ENCODE results near the gene BIN1. TPM values are rescaled to one million over a fixed set of nuclear protein-coding genes. Genes with fewer than 3 reads are reported as not detected.

The BIN1 gene
- total and polyA plus RNA-seq, 12 donors, result 62.1 to 207 (median 125) TPM

DNA sequence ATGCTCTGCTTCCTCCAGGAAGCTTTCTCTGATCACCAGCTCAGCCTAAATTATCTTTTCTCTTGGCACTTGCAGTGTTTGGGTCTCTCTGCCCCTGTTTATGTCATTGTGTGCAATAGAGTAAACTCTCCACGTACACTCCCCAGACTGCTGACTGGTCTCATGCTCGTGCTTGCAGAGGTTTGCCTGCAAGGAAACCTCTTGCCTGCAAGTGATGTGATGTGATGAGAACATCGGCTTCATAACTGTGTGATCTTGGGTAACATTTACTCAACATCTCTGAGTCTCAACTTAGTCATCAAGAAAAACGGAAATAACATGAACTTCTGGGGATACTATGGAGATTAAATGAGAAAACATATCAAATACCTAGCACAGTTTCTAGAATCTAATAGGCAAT is 92.3 kb downstream of the BIN1 start:
- no peak for DNase-seq
- no peaks in the 10 kb centered on the region for H3K36me3 ChIP-seq (replicated peaks in 1 of 2)
- no peak for TF ChIP-seq CTCF (IDR thresholded peaks at IDR 0.05)
- no peak for TF ChIP-seq POLR2A (IDR thresholded peaks at IDR 0.05)
- H3K27ac ChIP-seq, result no peak overlapping the region
- WGBS, 4 donors, result 53 to 68% (median 58%) methylated on average over 4 of the region's 4 CpGs
- no peak overlapping the region for H3K4me3 ChIP-seq
- no peaks in the 10 kb centered on the region for H3K9me3 ChIP-seq (replicated peaks in 1 of 3)
- no peaks in the 10 kb centered on the region for H3K4me1 ChIP-seq (replicated peaks in 1 of 2)
- intact Hi-C loops (cut with DNase I), result no loop called here
- peaks cover 3% of the 10 kb centered on the region for H3K27me3 ChIP-seq

DNA sequence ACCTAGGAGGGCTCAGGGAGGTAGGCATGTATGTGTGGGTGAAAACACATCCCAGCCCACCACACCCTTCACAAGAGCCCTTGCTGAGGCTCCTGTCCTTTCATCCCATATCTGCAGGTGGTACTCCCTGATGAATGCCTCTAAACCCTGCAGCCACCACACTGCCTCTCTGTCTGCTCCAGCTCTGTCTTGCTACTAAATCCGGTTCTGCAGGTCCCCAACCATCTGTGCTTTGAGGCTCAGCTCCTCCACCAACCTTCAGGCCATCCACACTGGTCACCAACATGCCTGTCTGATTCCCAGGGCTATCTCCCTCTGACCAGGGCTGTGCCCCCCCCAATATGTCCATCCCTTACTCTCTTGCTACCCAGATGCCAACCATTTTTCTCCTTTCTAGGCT is 92.7 kb downstream of the BIN1 start:
- intact Hi-C loops (cut with DNase I), result no loop called here
- Histone ChIP-seq H3K27ac (no peak overlapping the region), H3K4me1 (replicated peaks in 1 of 2) (no peaks in the 10 kb centered on the region), H3K4me3 (no peak overlapping the region), H3K36me3 (replicated peaks in 1 of 2) (no peaks in the 10 kb centered on the region), H3K9me3 (replicated peaks in 1 of 3) (no peaks in the 10 kb centered on the region), H3K27me3 (peaks cover 3% of the 10 kb centered on the region)
- WGBS, 4 donors, result 31 to 81% (median 56%) methylated on average over 1 of the region's 1 CpG
- no peak for DNase-seq
- TF ChIP-seq CTCF (IDR thresholded peaks at IDR 0.05) (no peak), POLR2A (IDR thresholded peaks at IDR 0.05) (no peak)

DNA sequence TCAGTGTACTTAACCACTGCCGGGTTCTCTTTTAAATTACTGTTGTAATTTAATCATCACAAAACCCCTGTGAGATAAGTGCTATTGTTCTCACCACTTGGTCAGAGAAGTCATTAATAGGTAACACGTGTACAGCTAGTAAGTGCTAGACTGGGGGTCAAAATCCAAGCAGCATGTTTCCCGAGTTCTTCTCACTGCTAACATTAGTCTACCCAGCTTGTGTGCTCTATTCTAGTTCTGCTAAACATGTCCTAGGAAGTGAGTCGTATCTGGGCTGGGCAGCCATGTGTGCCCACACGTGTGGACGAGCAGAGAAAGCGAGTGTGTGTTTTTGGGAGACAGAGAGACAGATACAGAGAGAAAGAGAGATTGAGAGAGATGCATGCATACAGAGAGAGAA is 94.1 kb downstream of the BIN1 start:
- Histone ChIP-seq H3K4me1 (replicated peaks in 1 of 2) (no peaks in the 10 kb centered on the region), H3K4me3 (no peak overlapping the region), H3K27ac (no peak overlapping the region), H3K36me3 (replicated peaks in 1 of 2) (no peaks in the 10 kb centered on the region), H3K27me3 (peaks cover 3% of the 10 kb centered on the region), H3K9me3 (replicated peaks in 1 of 3) (no peaks in the 10 kb centered on the region)
- WGBS, 4 donors, result 65 to 68% (median 65%) methylated on average over 7 of the region's 7 CpGs
- intact Hi-C loops (cut with DNase I), result no loop called here
- DNase-seq, result no peak
- TF ChIP-seq POLR2A (IDR thresholded peaks at IDR 0.05), result no peak

- no peaks in the 10 kb centered on the region for H3K36me3 ChIP-seq (replicated peaks in 1 of 2)
- WGBS, 4 donors, result 41 to 71% (median 54%) methylated on average over 2 of the region's 2 CpGs
- peaks cover 3% of the 10 kb centered on the region for H3K27me3 ChIP-seq
- H3K27ac ChIP-seq, result no peak overlapping the region
- H3K9me3 ChIP-seq (replicated peaks in 1 of 3), result no peaks in the 10 kb centered on the region
- TF ChIP-seq POLR2A (IDR thresholded peaks at IDR 0.05), result no peak
- no peaks in the 10 kb centered on the region for H3K4me1 ChIP-seq (replicated peaks in 1 of 2)
- intact Hi-C loops (cut with DNase I), result no loop called here
- no peak overlapping the region for H3K4me3 ChIP-seq
- no peak for DNase-seq
These were observed 94.7 kb downstream of the BIN1 start for GRCh38 chr2:127012215-127012614.

- no peaks in the 10 kb centered on the region for H3K4me1 ChIP-seq (replicated peaks in 1 of 2)
- H3K27me3 ChIP-seq, result peaks cover 3% of the 10 kb centered on the region
- H3K36me3 ChIP-seq (replicated peaks in 1 of 2), result no peaks in the 10 kb centered on the region
- DNase-seq, result no peak
- intact Hi-C loops (cut with DNase I), result no loop called here
- TF ChIP-seq POLR2A (IDR thresholded peaks at IDR 0.05), result no peak
- TF ChIP-seq CTCF (IDR thresholded peaks at IDR 0.05), result no peak
- H3K9me3 ChIP-seq (replicated peaks in 1 of 3), result no peaks in the 10 kb centered on the region
- 58 to 72% (median 63%) methylated on average over 8 of the region's 8 CpGs for WGBS, 4 donors
- H3K27ac ChIP-seq, result no peak overlapping the region
- no peak overlapping the region for H3K4me3 ChIP-seq
These were observed 95.2 kb downstream of the BIN1 start for GRCh38 chr2:127011796-127012195.
